WTC11 (cell line): ENCODE measurements around the gene SDC4. TPM values are rescaled to one million over a fixed set of nuclear protein-coding genes. Genes with fewer than 3 reads are reported as not detected.

Experiments
- ATAC-seq: fragments of 200-7000 bp; cut with Tn5 transposase; 2 replicates; pipeline ENCODE4 v1.10.0; 2021; ENCODE audit warnings: mild to moderate bottlenecking, moderate library complexity
- CTCF ChIA-PET: fragments of 300-600 bp; sonication (Branson Sonifier 250); formaldehyde crosslinking; loops from one replicate; lab custom pipeline; 2021; ENCODE audit warnings: antibody characterized with exemption; lab: Charles Lee
- POLR2A ChIA-PET: fragments of 350-600 bp; sonication (Branson Sonifier 250); formaldehyde crosslinking; loops from one replicate; lab custom pipeline; 2021; ENCODE audit warnings: antibody characterized with exemption; lab: Charles Lee
- DNase-seq: peaks from one replicate; pipeline ENCODE4 v3.0.0; 2021; ENCODE audit warnings: low spot score
- H3K27ac Mint-ChIP-seq: 2 replicates; pipeline ENCODE4 v1.8.0; 2021; ENCODE audit warnings: mixed read lengths
- H3K27me3 Mint-ChIP-seq: 2 replicates; pipeline ENCODE4 v1.8.0; 2021; ENCODE audit warnings: low read depth, mild to moderate bottlenecking, moderate library complexity, mixed read lengths
- H3K36me3 Mint-ChIP-seq: 2 replicates; pipeline ENCODE4 v1.8.0; 2021; ENCODE audit warnings: mixed read lengths
- H3K4me1 Mint-ChIP-seq: 2 replicates; pipeline ENCODE4 v1.8.0; 2022; ENCODE audit warnings: mixed read lengths
- H3K4me3 Mint-ChIP-seq: 2 replicates; pipeline ENCODE4 v1.8.0; 2021; ENCODE audit warnings: mild to moderate bottlenecking, moderate library complexity, mixed read lengths
- H3K9me3 Mint-ChIP-seq: 2 replicates; pipeline ENCODE4 v1.8.0; 2021; ENCODE audit warnings: mixed read lengths
- CDX4 ChIP-seq: fragments of 250-450 bp; sonication (Bioruptor Pico); IDR thresholded peaks from 2 replicates; pipeline ENCODE4 v1.9.0; 2021; ENCODE audit warnings: moderate library complexity, mild to moderate bottlenecking, inconsistent platforms, borderline replicate concordance
- CREB1 ChIP-seq: sonication (generic); formaldehyde crosslinking; IDR thresholded peaks from 2 replicates; pipeline ENCODE4 v1.8.0; 2023; ENCODE audit warnings: mild to moderate bottlenecking, missing genetic modification reagents
- ESRRA ChIP-seq: sonication (generic); formaldehyde crosslinking; IDR thresholded peaks from 2 replicates; pipeline ENCODE4 v1.8.1; 2022; ENCODE audit warnings: mild to moderate bottlenecking, missing genetic modification reagents, borderline replicate concordance
- FOXK1 ChIP-seq: sonication (generic); formaldehyde crosslinking; IDR thresholded peaks from 2 replicates; pipeline ENCODE4 v1.8.0; 2022; ENCODE audit warnings: mild to moderate bottlenecking, moderate library complexity, missing genetic modification reagents
- FOXP1 ChIP-seq: sonication (generic); formaldehyde crosslinking; IDR thresholded peaks from 2 replicates; pipeline ENCODE4 v1.8.0; 2022; ENCODE audit warnings: missing genetic modification reagents, mild to moderate bottlenecking, moderate library complexity, borderline replicate concordance
- FOXP4 ChIP-seq: sonication (generic); formaldehyde crosslinking; IDR thresholded peaks from 2 replicates; pipeline ENCODE4 v1.8.0; 2022; ENCODE audit warnings: mild to moderate bottlenecking, missing genetic modification reagents
- HMGA2 ChIP-seq: fragments of 250-450 bp; sonication (Bioruptor Pico); IDR thresholded peaks from 2 replicates; pipeline ENCODE4 v1.4.0; 2021; ENCODE audit warnings: mild to moderate bottlenecking, moderate library complexity
- JAZF1 ChIP-seq: fragments of 250-450 bp; sonication (Bioruptor Pico); IDR thresholded peaks from 2 replicates; pipeline ENCODE4 v1.9.0; 2021; ENCODE audit warnings: moderate library complexity, mild to moderate bottlenecking, inconsistent platforms
- NR1H2 ChIP-seq: sonication (generic); formaldehyde crosslinking; IDR thresholded peaks from 2 replicates; pipeline ENCODE4 v1.9.0; 2021; ENCODE audit warnings: mild to moderate bottlenecking, moderate library complexity, missing genetic modification reagents
- NR2C2 ChIP-seq: sonication (generic); formaldehyde crosslinking; IDR thresholded peaks from 2 replicates; pipeline ENCODE4 v1.8.0; 2022; ENCODE audit warnings: mild to moderate bottlenecking, missing genetic modification reagents
- RORB ChIP-seq: fragments of 250-450 bp; sonication (Bioruptor Pico); IDR thresholded peaks from 2 replicates; pipeline ENCODE4 v1.9.0; 2021; ENCODE audit warnings: mild to moderate bottlenecking
- SMAD4 ChIP-seq: sonication (generic); formaldehyde crosslinking; IDR thresholded peaks from 2 replicates; pipeline ENCODE4 v1.8.0; 2022; ENCODE audit warnings: mild to moderate bottlenecking, missing genetic modification reagents
- SOX15 ChIP-seq: fragments of 250-450 bp; sonication (Bioruptor Pico); IDR thresholded peaks from 2 replicates; pipeline ENCODE4 v1.9.0; 2021; ENCODE audit warnings: mild to moderate bottlenecking
- SP1 ChIP-seq: sonication (generic); formaldehyde crosslinking; conservative IDR thresholded peaks from 2 replicates; pipeline ENCODE4 v1.8.1; 2022; ENCODE audit warnings: missing genetic modification reagents
- TEAD1 ChIP-seq: sonication (generic); formaldehyde crosslinking; IDR thresholded peaks from 2 replicates; pipeline ENCODE4 v1.8.0; 2022; ENCODE audit warnings: mild to moderate bottlenecking, missing genetic modification reagents
- ZNF219 ChIP-seq: sonication (generic); formaldehyde crosslinking; IDR thresholded peaks from 2 replicates; pipeline ENCODE4 v1.8.0; 2023; ENCODE audit warnings: missing genetic modification reagents, mild to moderate bottlenecking, borderline replicate concordance
- ZNF317 ChIP-seq: sonication (generic); formaldehyde crosslinking; IDR thresholded peaks from 2 replicates; pipeline ENCODE4 v1.8.1; 2023; ENCODE audit warnings: low read depth, mild to moderate bottlenecking, moderate library complexity, missing genetic modification reagents, borderline replicate concordance
- total RNA-seq: library from RNA; stranded (reverse); gene quantifications from 3 replicates; pipeline ENCODE4 v1.2.3, GENCODE V29; 2021
- TF ChIP-seq, protein P1 (sequence below): fragments of 250-450 bp; sonication (Bioruptor Pico); IDR thresholded peaks from 2 replicates; pipeline ENCODE4 v2.1.2; 2022; ENCODE audit warnings: mild to moderate bottlenecking, moderate library complexity
- TF ChIP-seq, protein P2 (sequence below): sonication (generic); formaldehyde crosslinking; IDR thresholded peaks from 2 replicates; pipeline ENCODE4 v1.8.1; 2023; ENCODE audit warnings: mild to moderate bottlenecking, missing genetic modification reagents
- TF ChIP-seq, protein P3 (sequence below): fragments of 250-450 bp; sonication (Bioruptor Pico); IDR thresholded peaks from 2 replicates; pipeline ENCODE4 v1.9.0; 2021; ENCODE audit warnings: mild to moderate bottlenecking
- TF ChIP-seq, protein P4 (sequence below): sonication (generic); formaldehyde crosslinking; IDR thresholded peaks from 2 replicates; pipeline ENCODE4 v1.8.1; 2022; ENCODE audit warnings: missing genetic modification reagents, borderline replicate concordance
- TF ChIP-seq, protein P5 (sequence below): sonication (generic); formaldehyde crosslinking; conservative IDR thresholded peaks from 2 replicates; pipeline ENCODE4 v1.8.1; 2022; ENCODE audit warnings: mild to moderate bottlenecking, missing genetic modification reagents
- TF ChIP-seq, protein P6 (sequence below): sonication (generic); formaldehyde crosslinking; IDR thresholded peaks from 2 replicates; pipeline ENCODE4 v1.8.0; 2022; ENCODE audit warnings: mild to moderate bottlenecking, missing genetic modification reagents
- TF ChIP-seq, protein P7 (sequence below): sonication (generic); formaldehyde crosslinking; IDR thresholded peaks from 2 replicates; pipeline ENCODE4 v1.8.1; 2023; ENCODE audit warnings: mild to moderate bottlenecking, missing genetic modification reagents, borderline replicate concordance

SDC4 gene
- total RNA-seq, 1 experiment from 2014 or later = 64.0 TPM

DNA sequence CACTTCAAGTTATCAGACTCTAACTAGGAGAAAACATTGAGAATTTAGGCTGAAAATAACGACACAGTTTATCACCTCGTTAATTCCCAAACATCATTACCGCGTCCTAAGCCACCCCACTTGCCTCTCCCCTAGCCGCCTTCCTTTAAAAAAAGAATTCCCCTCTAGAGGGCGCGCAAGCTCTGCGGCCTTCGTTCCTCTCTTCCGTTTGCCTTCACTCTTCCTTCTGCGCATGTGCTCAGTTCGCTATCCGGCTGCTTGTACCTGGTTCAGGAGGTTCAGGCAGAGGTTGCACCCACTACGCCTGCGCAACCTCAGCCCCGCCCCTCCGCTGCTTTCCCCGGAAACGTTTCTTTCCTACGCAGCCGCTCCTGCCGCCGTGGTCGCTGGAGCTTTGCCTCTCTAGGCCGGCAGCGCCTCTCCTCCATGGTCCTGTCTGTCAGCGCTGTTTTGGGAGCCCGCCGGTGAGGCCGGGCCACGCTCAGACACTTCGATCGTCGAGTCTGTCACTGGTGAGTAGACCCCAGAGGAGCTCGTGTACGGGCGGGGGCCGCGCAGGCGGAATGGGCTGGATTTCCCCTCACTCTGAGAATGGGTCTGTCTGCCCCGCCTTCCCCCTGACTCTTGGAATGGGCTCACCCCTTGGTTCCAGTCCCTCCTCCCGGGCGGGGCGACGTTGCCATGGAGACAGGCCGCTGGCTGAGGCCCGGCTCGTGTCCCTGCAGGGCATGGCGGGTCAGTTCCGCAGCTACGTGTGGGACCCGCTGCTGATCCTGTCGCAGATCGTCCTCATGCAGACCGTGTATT lies 14.8 kb upstream of the SDC4 start, which contains the start of gene SYS1:
SYS1 (plus strand) TSS at position 353 of the 807 bp plus-strand sequence; CDS start at position 729, 376 bp downstream.
- peaks cover 25% of the 10 kb centered on the region for H3K4me1 Mint-ChIP-seq
- no peaks in the 10 kb centered on the region for H3K9me3 Mint-ChIP-seq
- ChIA-PET POLR2A (interaction anchor here (0.5 to 3.0 kb wide), 13 partner anchors 11 to 393 kb away, joined by 3 to 11 read pairs (median 5); partner anchors contain the start of genes PIGT and SDC4), CTCF (interaction anchor here (0.6 to 8.3 kb wide), 49 partner anchors 9 to 571 kb away, joined by 3 to 152 read pairs (median 5); partner anchors contain the start of genes DBNDD2, MATN4, PIGT and SDC4)
- H3K27ac Mint-ChIP-seq = peak within 1 kb of the TSS; percentile 98
- H3K4me3 Mint-ChIP-seq = peak within 1 kb of the TSS; percentile 97
- no peaks in the 10 kb centered on the region for H3K27me3 Mint-ChIP-seq
- DNase-seq (peak; percentile 99), ATAC-seq (peak; percentile 89)
- no peaks in the 10 kb centered on the region; the same call in none of the 2 replicates for H3K36me3 Mint-ChIP-seq
- TF ChIP-seq SOX15 (CRISPR knock-in tag) = no peak
- TF ChIP-seq TEAD1 (CRISPR knock-in tag) = peak; percentile 50
- no peak for TF ChIP-seq FOXP4 (CRISPR knock-in tag)
- TF ChIP-seq, protein P1, sequence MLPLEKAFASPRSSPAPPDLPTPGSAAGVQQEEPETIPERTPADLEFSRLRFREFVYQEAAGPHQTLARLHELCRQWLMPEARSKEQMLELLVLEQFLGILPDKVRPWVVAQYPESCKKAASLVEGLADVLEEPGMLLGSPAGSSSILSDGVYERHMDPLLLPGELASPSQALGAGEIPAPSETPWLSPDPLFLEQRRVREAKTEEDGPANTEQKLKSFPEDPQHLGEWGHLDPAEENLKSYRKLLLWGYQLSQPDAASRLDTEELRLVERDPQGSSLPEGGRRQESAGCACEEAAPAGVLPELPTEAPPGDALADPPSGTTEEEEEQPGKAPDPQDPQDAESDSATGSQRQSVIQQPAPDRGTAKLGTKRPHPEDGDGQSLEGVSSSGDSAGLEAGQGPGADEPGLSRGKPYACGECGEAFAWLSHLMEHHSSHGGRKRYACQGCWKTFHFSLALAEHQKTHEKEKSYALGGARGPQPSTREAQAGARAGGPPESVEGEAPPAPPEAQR = no peak
- no peak for TF ChIP-seq RORB (CRISPR knock-in tag)
- TF ChIP-seq, protein P2, sequence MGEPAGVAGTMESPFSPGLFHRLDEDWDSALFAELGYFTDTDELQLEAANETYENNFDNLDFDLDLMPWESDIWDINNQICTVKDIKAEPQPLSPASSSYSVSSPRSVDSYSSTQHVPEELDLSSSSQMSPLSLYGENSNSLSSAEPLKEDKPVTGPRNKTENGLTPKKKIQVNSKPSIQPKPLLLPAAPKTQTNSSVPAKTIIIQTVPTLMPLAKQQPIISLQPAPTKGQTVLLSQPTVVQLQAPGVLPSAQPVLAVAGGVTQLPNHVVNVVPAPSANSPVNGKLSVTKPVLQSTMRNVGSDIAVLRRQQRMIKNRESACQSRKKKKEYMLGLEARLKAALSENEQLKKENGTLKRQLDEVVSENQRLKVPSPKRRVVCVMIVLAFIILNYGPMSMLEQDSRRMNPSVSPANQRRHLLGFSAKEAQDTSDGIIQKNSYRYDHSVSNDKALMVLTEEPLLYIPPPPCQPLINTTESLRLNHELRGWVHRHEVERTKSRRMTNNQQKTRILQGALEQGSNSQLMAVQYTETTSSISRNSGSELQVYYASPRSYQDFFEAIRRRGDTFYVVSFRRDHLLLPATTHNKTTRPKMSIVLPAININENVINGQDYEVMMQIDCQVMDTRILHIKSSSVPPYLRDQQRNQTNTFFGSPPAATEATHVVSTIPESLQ = no peak
- TF ChIP-seq, protein P3, sequence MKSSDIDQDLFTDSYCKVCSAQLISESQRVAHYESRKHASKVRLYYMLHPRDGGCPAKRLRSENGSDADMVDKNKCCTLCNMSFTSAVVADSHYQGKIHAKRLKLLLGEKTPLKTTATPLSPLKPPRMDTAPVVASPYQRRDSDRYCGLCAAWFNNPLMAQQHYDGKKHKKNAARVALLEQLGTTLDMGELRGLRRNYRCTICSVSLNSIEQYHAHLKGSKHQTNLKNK (CRISPR knock-in tag) = no peak
- no peak for TF ChIP-seq CDX4
- no peak for TF ChIP-seq JAZF1 (CRISPR knock-in tag)
- no peak for TF ChIP-seq ZNF219 (CRISPR knock-in tag)
- TF ChIP-seq, protein P4, sequence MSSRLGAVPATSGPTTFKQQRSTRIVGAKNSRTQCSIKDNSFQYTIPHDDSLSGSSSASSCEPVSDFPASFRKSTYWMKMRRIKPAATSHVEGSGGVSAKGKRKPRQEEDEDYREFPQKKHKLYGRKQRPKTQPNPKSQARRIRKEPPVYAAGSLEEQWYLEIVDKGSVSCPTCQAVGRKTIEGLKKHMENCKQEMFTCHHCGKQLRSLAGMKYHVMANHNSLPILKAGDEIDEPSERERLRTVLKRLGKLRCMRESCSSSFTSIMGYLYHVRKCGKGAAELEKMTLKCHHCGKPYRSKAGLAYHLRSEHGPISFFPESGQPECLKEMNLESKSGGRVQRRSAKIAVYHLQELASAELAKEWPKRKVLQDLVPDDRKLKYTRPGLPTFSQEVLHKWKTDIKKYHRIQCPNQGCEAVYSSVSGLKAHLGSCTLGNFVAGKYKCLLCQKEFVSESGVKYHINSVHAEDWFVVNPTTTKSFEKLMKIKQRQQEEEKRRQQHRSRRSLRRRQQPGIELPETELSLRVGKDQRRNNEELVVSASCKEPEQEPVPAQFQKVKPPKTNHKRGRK (CRISPR knock-in tag) = no peak
- TF ChIP-seq HMGA2 = no peak
- no peak for TF ChIP-seq ESRRA
- TF ChIP-seq, protein P5, sequence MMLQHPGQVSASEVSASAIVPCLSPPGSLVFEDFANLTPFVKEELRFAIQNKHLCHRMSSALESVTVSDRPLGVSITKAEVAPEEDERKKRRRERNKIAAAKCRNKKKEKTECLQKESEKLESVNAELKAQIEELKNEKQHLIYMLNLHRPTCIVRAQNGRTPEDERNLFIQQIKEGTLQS (CRISPR knock-in tag) = no peak
- no peak for TF ChIP-seq SMAD4 (CRISPR knock-in tag)
- no peak for TF ChIP-seq CREB1 (CRISPR knock-in tag)
- TF ChIP-seq FOXP1 (CRISPR knock-in tag) = peak; percentile 24; the same call in 1 of the 2 replicates
- no peak for TF ChIP-seq NR2C2 (CRISPR knock-in tag)
- peak; percentile 85 for TF ChIP-seq SP1 (CRISPR knock-in tag)
- no peak for TF ChIP-seq ZNF317 (CRISPR knock-in tag)
- TF ChIP-seq, protein P6, sequence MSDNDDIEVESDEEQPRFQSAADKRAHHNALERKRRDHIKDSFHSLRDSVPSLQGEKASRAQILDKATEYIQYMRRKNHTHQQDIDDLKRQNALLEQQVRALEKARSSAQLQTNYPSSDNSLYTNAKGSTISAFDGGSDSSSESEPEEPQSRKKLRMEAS (CRISPR knock-in tag) = peak; percentile 86
- TF ChIP-seq, protein P7, sequence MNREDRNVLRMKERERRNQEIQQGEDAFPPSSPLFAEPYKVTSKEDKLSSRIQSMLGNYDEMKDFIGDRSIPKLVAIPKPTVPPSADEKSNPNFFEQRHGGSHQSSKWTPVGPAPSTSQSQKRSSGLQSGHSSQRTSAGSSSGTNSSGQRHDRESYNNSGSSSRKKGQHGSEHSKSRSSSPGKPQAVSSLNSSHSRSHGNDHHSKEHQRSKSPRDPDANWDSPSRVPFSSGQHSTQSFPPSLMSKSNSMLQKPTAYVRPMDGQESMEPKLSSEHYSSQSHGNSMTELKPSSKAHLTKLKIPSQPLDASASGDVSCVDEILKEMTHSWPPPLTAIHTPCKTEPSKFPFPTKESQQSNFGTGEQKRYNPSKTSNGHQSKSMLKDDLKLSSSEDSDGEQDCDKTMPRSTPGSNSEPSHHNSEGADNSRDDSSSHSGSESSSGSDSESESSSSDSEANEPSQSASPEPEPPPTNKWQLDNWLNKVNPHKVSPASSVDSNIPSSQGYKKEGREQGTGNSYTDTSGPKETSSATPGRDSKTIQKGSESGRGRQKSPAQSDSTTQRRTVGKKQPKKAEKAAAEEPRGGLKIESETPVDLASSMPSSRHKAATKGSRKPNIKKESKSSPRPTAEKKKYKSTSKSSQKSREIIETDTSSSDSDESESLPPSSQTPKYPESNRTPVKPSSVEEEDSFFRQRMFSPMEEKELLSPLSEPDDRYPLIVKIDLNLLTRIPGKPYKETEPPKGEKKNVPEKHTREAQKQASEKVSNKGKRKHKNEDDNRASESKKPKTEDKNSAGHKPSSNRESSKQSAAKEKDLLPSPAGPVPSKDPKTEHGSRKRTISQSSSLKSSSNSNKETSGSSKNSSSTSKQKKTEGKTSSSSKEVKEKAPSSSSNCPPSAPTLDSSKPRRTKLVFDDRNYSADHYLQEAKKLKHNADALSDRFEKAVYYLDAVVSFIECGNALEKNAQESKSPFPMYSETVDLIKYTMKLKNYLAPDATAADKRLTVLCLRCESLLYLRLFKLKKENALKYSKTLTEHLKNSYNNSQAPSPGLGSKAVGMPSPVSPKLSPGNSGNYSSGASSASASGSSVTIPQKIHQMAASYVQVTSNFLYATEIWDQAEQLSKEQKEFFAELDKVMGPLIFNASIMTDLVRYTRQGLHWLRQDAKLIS (CRISPR knock-in tag) = no peak
- TF ChIP-seq NR1H2 (CRISPR knock-in tag) = no peak
- TF ChIP-seq FOXK1 (CRISPR knock-in tag) = peak; percentile 55
